HL-60/S4 treated with retinoic acid at 250 ng/mL for 4 days and 3 days (cell line): ENCODE measurements around the gene COL18A1.
"Not testable (repeated sequence)": the region's sequence is repeated elsewhere in the genome, so short reads cannot be mapped to it uniquely, and the experiment has no call there.

Experiments
- in situ Hi-C: fragments of 300-500 bp; cut with MboI; formaldehyde crosslinking; loops from 2 replicates; pipeline ENCODE4 v1.7.0; 2022; ENCODE audit warnings: low sequenced_read_pairs

The COL18A1 gene

GRCh38 chr21:45438391-45439145 lies 33.6 kb downstream of the COL18A1 start:
- in situ Hi-C loops: no loop called here

DNA sequence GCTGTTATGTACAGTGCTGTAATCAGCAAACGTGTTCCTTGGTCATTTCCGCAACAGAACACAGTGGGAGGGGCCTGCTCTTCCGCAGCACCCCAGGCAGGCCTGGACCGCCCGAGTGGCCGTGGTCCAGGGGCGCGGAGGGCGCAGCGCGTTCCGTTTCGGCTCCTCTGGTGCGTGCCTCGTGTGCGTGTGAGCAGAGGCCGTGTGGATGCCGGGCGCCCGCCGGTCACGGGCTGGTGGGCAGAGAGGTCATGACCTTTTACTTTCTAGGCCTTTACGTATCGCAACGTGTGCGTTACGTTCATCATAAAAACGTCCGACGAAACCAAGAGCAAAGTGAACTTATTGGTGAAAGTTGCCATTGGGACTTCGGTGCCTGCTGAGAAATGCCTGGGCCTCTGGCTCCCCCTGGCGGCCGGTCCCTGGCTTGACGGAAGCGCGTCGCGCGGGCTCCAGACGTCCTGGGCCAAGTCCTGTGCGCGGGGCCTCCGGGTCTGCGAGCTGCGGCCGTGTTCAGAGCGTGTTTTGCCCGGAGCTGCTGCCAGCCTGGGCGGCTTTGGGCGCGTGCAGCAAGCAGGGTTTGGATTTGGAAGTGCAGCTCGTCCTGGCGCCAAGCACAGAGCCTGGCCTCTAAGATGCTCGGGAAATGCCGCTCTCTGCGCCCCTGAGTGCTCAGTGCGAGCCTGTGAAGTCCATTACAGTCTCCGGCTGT lies 34.4 kb downstream of the COL18A1 start:
- in situ Hi-C loops: no loop called here

DNA sequence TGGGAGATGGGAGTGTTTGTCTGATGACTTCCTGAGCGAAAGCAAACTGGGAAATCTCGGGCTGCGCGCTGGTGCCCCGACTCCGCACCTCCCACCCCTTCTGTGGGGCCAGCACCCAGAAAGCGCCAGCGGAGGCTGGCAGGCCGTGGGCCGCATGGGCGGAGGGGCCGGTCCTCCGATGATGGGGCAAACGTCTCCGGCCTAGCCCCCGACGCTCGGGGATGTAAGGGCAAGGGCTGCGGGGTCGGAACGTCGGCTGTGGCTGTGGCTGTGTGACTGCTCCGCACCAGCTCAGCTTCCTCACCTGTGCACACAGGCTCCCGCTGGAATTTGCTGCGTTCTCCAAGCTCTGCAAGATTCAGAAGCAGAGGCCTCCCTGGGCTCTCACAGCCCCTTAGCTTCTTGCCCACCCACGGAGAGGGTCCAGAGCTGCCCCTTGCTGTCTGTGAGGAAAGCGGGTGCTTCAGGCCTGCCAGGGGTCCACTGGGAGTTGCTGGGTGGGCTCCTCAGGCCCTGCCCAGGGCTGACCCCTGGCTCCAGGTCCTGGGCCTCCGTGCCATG lies 35.0 kb downstream of the COL18A1 start:
- in situ Hi-C loops: no loop called here

- in situ Hi-C loops: no loop called here
These were observed 35.9 kb downstream of the COL18A1 start for GRCh38 chr21:45440736-45441350.

GRCh38 chr21:45441431-45442255 lies 36.7 kb downstream of the COL18A1 start:
- in situ Hi-C loops: no loop called here

DNA sequence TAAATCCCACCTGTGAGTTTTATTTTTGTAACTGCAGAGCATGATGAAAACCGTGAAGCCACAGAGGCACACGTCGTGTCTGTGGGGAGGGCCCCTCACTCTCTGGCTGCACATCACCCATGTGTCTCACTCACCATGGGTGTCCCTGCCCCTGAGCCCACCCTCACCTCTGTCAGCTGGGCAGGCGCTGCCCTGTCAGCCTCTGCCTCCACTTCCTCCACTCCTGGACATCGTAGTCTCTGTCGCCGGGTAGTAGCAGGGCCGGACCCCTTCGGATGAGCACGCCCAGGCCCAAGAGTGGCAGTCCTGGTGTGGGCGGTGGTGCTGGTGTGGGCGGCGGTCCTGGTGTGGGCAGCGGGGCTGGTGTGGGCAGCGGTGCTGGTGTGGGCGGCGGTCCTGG lies 37.3 kb downstream of the COL18A1 start:
- in situ Hi-C loops: no loop called here

DNA sequence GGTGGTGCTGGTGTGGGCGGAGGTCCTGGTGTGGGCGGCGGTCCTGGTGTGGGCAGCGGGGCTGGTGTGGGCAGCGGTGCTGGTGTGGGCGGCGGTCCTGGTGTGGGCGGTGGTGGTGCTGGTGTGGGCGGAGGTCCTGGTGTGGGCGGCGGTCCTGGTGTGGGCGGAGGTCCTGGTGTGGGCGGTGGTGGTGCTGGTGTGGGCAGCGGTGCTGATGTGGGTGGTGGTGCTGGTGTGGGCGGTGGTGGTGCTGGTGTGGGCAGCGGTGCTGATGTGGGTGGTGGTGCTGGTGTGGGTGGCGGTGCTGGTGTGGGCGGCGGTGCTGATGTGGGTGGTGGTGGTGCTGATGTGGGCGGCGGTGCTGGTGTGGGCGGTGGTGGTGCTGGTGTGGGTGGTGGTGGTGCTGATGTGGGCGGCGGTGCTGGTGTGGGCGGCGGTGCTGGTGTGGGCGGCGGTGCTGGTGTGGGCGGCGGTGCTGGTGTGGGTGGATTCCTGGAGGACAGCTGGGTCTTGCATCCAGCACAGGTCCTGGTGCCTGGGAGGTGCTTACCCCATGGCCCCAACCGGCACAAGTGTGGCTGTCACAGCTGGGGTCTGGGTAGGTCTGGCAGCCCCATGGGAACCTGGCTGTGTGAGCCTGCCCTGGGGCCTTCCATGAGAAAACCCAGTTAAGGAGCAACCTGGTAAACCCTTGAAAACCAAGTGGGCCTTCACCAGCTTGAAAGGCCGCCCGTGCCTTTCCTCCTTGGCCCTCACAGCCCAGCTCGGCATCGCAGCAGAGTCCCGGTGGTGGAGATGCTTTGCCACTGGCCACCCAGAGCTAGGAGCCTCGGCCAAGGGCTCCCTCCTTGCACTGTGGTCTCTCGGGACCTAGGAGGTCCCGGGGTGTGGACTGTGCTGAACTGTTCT lies 38.0 kb downstream of the COL18A1 start:
- in situ Hi-C loops: not testable (repeated sequence)

DNA sequence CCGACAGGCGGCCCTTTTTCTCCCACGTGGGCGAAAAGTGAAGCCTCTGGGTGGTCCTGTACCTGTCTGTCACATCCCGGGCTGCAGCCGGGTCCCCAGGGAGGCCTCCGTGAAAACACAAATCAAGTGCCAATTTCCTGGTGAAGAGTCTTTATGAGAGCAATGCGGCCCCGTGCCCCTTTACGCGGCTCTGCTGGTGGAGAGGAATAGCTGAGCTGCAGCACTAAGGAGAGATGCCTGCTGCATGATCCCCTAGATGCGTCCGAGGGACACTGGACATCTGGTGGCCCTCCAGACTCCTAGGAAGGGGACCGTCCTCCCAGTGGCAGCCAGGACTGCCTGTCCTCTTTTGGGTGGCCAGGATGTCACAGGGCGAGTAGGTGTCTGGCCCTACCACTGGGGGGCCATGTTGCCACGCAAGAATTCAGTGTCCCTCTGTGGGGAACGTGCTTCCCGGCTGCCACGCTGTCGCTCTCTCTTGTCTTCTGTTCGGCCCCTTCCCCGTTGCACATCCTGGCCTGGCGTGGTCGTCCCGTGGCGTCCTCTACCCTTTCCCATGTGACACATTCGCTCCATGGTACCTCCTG lies 38.7 kb downstream of the COL18A1 start:
- in situ Hi-C loops: no loop called here

GRCh38 chr21:45444385-45444784 lies 39.4 kb downstream of the COL18A1 start:
- in situ Hi-C loops: no loop called here

- in situ Hi-C loops: no loop called here
These were observed 40.4 kb downstream of the COL18A1 start for GRCh38 chr21:45445369-45445768.

DNA sequence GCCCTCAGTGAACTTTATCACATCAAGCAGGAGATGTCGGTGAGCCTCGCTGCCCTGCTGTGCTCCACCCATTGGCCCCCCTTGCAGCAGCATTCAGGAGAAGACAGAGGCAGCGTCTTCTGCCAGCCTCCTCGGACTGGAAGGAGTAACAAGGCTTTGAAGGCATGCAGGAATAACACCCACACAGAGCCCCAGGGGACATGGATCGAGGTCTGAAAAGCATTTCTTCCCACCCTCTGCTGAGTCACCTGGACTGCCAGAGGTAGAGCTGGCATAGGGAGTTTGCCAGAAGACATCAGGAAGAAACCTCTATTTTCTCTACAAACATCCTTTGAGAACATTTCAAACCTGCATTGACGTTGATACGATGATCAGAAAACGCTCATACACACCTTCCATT lies 42.9 kb downstream of the COL18A1 start:
- in situ Hi-C loops: no loop called here

GRCh38 chr21:45448283-45448809 lies 43.4 kb downstream of the COL18A1 start:
- in situ Hi-C loops: no loop called here

- in situ Hi-C loops: no loop called here
These were observed 44.1 kb downstream of the COL18A1 start for GRCh38 chr21:45448810-45449657.

DNA sequence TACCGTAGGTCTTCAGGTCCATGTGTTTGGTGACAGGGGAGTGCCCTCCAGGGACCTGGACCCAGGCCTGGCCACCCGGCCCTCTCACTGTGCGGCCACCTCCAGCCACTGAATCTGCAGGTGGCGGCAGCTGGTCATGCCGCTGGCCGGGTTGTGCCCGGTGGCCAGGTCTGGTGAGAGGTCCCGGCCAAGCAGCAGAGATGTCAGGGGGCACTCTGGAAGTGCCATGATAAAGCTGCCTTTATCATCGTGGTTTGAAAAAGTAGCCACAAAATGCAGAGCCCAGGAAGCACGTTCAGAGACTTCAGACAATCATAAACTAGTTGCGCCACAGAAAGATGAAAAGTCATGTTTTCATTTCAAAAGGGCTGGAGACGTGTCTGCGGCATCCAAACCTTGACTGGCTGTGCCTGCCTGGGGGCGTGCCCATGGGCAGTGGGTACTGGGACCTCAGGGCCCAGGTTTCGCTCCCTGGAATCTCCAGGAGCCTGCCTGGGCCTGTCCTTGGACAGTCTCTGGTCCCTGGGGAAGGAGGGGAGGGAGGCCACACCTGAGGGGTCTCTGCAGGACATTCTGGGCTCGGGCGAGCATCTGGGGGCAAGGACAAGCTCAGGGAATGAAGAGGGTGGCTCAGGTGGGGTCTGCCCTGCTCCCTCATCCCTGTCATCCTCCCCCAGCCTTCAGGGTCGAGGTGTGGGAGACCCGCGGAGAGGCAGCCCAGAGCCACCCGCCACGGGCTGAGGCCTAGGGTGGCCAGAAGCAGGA lies 44.9 kb downstream of the COL18A1 start:
- in situ Hi-C loops: loop anchor here (25.0 kb wide), 1 partner anchor 362 kb away; no protein-coding TSS in a partner anchor

DNA sequence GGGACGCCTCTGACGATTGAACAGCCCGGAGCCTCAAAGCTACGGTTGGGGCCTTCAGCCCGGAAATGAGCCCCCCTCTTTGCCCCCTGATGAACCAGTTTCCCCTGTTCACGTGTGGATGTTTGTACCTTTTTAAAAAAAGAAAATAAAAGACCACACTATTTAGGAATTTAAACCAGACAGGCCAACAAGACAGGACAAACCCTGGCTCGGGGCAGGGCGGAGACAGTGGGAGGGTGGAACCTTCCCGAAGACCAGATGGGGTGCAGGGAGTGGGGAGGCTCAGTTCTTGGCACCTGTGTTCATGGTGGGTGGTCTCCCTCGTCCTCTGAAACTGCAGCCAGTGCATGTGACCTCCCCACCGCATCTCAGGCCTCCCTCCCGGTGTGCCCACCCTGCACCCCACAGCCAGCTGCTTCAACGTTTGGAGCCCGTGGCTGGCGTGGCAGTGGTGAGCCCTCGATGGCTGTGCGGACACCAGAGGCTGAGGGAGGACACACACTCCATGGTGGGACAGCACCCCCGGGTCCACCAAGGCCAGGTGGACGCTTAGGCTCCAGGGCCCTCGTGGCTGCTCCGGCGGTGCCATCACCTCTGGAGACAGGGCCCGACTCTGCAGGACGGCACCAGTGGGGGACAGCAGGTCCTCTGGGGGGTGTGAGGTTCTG lies 45.6 kb downstream of the COL18A1 start:
- in situ Hi-C loops: loop anchor here (25.0 kb wide), 1 partner anchor 362 kb away; no protein-coding TSS in a partner anchor

GRCh38 chr21:45451091-45451740 lies 46.3 kb downstream of the COL18A1 start:
- in situ Hi-C loops: loop anchor here (25.0 kb wide), 1 partner anchor 361 kb away; no protein-coding TSS in a partner anchor
